Nephron progenitor cell (in vitro differentiated cells): Measurements from ENCODE around the gene SYNE3.

Experiments
- DNase-seq: peaks from one replicate; pipeline ENCODE4 v3.0.0; 2021
- H3K27ac Mint-ChIP-seq: 2 replicates; pipeline ENCODE4 v1.8.0; 2021; ENCODE audit warnings: mild to moderate bottlenecking, moderate library complexity, mixed read lengths
- H3K27me3 Mint-ChIP-seq: 2 replicates; pipeline ENCODE4 v1.8.0; 2021; ENCODE audit warnings: mild to moderate bottlenecking, low read depth, mixed read lengths; ENCODE audit not compliant: poor library complexity
- H3K36me3 Mint-ChIP-seq: 2 replicates; pipeline ENCODE4 v1.8.0; 2021; ENCODE audit warnings: low read depth, mixed read lengths
- H3K4me1 Mint-ChIP-seq: 2 replicates; pipeline ENCODE4 v1.8.0; 2021; ENCODE audit warnings: mixed read lengths
- H3K4me3 Mint-ChIP-seq: 2 replicates; pipeline ENCODE4 v1.8.0; 2021; ENCODE audit warnings: mild to moderate bottlenecking, moderate library complexity, mixed read lengths
- H3K9me3 Mint-ChIP-seq: 2 replicates; pipeline ENCODE4 v1.8.0; 2021; ENCODE audit warnings: mild to moderate bottlenecking, moderate library complexity, mixed read lengths
- TF ChIP-seq, protein P1 (sequence below): fragments of 200-600 bp; sonication (generic); IDR thresholded peaks from 2 replicates; pipeline ENCODE4 v1.5.0; 2021; ENCODE audit warnings: antibody characterized with exemption

SYNE3 gene

DNA sequence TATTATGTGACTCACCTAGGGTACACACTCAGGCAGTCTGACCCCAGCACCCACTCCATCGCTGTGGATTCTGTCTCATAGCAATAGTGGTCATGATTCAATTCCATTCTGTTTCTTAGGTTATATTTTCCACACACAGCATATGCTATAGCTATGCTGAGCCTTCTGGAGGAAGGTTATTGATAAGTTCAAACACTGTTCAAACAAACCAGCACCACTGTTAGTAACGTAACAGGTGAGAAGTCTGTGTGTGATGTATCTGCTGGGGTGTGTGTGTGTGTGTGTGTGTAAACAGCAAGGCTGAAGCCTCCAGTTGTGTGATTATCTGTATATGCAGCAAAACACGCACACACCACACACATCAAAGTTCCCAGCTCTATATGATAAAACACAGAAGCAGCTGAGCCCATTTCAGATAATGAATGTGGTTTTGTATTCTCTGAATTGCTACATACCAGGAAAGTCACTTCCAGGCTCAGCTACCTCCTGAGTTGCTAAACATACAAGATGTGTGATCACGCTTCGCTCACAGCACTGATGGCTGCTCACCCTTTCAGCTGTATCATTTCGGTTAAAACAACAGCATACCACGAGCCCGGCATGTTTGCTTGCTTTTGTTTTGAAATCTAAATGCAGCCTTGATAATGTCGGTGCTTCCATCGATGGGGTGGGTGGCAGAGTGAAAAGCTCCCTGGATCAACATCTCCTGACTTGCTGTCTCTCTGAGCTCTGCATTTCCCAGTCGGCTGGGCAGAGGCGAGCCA, 6.8 kb upstream of the SYNE3 start:
- DNase-seq: no peak
- H3K4me3 Mint-ChIP-seq: no peak overlapping the region
- peaks cover 29% of the 10 kb centered on the region for H3K27me3 Mint-ChIP-seq
- no peaks in the 10 kb centered on the region for H3K9me3 Mint-ChIP-seq
- H3K27ac Mint-ChIP-seq: peak overlapping the region; percentile 72
- TF ChIP-seq, protein P1, sequence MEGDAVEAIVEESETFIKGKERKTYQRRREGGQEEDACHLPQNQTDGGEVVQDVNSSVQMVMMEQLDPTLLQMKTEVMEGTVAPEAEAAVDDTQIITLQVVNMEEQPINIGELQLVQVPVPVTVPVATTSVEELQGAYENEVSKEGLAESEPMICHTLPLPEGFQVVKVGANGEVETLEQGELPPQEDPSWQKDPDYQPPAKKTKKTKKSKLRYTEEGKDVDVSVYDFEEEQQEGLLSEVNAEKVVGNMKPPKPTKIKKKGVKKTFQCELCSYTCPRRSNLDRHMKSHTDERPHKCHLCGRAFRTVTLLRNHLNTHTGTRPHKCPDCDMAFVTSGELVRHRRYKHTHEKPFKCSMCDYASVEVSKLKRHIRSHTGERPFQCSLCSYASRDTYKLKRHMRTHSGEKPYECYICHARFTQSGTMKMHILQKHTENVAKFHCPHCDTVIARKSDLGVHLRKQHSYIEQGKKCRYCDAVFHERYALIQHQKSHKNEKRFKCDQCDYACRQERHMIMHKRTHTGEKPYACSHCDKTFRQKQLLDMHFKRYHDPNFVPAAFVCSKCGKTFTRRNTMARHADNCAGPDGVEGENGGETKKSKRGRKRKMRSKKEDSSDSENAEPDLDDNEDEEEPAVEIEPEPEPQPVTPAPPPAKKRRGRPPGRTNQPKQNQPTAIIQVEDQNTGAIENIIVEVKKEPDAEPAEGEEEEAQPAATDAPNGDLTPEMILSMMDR: no peak
- H3K36me3 Mint-ChIP-seq: no peaks in the 10 kb centered on the region
- peaks cover 29% of the 10 kb centered on the region for H3K4me1 Mint-ChIP-seq

DNA sequence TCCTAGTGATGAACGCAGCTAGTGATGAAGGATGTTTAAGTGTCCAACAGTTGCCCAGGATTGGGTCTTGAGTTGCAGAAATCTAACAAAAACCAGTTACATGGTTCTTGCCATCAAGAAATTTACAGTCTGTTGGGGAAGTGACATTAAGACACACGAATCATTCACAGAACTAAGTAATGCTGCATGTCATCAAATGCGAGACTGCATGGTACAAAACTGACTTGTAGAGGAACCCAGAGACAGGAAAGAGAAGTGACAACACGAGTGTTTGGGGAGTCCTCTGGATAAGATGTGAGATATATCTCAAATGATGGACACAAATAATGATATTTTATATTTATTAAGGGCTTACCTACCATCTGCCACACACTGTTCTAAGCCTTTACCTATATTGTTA, 6.1 kb upstream of the SYNE3 start:
- Mint-ChIP-seq H3K27ac (no peak overlapping the region), H3K4me1 (peaks cover 31% of the 10 kb centered on the region), H3K36me3 (no peaks in the 10 kb centered on the region), H3K27me3 (peaks cover 36% of the 10 kb centered on the region), H3K9me3 (no peaks in the 10 kb centered on the region), H3K4me3 (no peak overlapping the region)
- TF ChIP-seq, protein P1: no peak
- DNase-seq: no peak

DNA sequence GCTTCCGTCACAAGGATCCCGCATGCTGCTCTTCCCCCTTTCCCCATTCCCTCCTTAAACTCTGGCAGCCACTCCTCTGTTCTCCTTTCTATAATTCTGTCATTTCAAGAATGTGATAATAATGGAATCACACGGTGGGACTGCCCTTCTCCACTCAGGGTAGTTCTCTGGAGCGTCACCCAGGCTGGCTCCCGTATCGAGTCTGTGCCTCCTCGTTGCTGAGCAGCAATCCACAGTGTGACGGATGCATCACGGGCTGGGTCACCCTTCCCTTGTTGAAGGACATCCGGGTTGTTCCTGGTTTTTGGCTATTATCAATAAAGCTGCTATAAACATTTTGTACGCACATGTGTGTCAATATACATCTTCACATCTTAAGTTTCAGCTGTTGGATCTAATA, 5.7 kb upstream of the SYNE3 start:
- TF ChIP-seq, protein P1: no peak
- H3K27me3 Mint-ChIP-seq: peaks cover 40% of the 10 kb centered on the region
- DNase-seq: no peak
- H3K4me3 Mint-ChIP-seq: no peak overlapping the region
- H3K4me1 Mint-ChIP-seq: peaks cover 31% of the 10 kb centered on the region
- H3K27ac Mint-ChIP-seq: no peak overlapping the region
- no peaks in the 10 kb centered on the region for H3K9me3 Mint-ChIP-seq
- H3K36me3 Mint-ChIP-seq: no peaks in the 10 kb centered on the region

DNA sequence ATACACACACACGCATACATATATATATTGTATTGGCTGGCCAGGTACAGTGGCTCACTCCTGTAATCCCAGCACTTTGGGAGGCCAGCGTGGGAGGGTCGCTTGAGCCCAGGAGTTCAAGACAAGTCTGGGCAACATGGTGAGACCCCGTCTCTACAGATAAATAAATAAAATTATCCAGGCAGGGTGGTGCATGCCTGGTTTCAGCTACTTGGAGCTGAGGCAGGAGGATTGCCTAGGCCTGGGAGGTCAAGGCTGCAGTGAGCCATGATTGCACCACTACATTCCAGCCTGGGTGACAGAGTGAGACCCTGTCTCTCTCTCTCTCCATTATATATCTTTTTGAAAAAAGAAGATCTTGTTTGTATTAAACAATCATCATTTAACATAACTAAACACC, 4.6 kb upstream of the SYNE3 start:
- Mint-ChIP-seq H3K4me3 (no peak overlapping the region), H3K36me3 (no peaks in the 10 kb centered on the region), H3K4me1 (peaks cover 23% of the 10 kb centered on the region), H3K9me3 (no peaks in the 10 kb centered on the region), H3K27ac (no peak overlapping the region), H3K27me3 (peaks cover 46% of the 10 kb centered on the region)
- no peak for DNase-seq
- TF ChIP-seq, protein P1: no peak

DNA sequence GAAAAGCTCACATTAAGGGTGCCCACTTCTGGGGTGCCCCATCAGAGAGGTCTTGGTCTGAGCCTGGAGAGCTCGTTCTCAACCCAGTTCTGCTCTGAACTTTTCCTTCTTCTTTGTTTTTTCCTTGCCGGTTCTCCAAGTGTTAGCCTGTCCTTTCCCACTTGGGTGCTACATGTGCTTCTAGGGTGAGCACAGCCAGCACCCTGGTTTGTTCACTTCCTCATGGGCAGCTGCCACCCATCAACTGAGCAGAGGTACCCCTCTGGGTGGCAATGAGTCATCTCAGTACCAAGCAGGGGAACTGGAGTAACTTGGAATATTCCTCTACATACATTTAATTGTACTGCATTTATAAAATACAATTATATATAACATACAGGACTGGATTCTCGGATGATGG, 3.9 kb upstream of the SYNE3 start:
- no peak for DNase-seq
- no peaks in the 10 kb centered on the region for H3K9me3 Mint-ChIP-seq
- H3K27ac Mint-ChIP-seq: no peak overlapping the region
- peaks cover 22% of the 10 kb centered on the region for H3K4me1 Mint-ChIP-seq
- no peak overlapping the region for H3K4me3 Mint-ChIP-seq
- TF ChIP-seq, protein P1: no peak
- no peaks in the 10 kb centered on the region for H3K36me3 Mint-ChIP-seq
- peaks cover 53% of the 10 kb centered on the region for H3K27me3 Mint-ChIP-seq

DNA sequence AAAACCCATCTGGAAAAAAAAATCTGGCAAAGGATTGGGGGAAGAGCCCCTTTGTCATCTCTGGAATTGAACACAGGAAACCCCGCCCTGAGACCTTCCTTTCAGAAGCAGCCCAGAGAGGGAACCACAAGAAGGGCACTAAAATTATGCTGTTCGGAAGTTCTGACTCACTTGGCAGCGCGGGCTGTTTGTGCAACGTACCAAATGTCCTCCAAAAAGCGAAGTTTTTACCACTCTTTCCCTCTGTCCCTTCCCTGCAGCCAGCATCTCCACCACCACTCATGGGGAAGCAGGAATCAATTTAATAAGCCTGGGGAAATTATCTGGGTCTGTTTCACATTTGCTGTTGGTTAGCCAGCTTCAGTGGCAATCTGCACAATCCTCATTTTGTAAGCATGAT, 3.2 kb upstream of the SYNE3 start:
- Mint-ChIP-seq H3K27ac (no peak overlapping the region), H3K9me3 (no peaks in the 10 kb centered on the region), H3K4me1 (peaks cover 27% of the 10 kb centered on the region), H3K4me3 (no peak overlapping the region), H3K36me3 (no peaks in the 10 kb centered on the region), H3K27me3 (peaks cover 56% of the 10 kb centered on the region)
- TF ChIP-seq, protein P1: no peak
- DNase-seq: no peak
